Brain microvascular endothelial cell (primary cell): ENCODE measurements around the gene ZC3H6.

Source experiments
- DNase-seq: peaks from one replicate; pipeline ENCODE4 v3.0.0-alpha.2; 2020
- H3K27ac ChIP-seq: fragments of 250-450 bp; sonication (Bioruptor Pico); 2 replicates; pipeline ENCODE4 v1.5.1; 2020; ENCODE audit warnings: mild to moderate bottlenecking, moderate library complexity
- H3K27me3 ChIP-seq: fragments of 250-450 bp; sonication (Bioruptor Pico); replicated peaks from 2 replicates; pipeline ENCODE4 v1.5.1; 2020; ENCODE audit warnings: mild to moderate bottlenecking
- H3K36me3 ChIP-seq: fragments of 250-450 bp; sonication (Bioruptor Pico); replicated peaks from 2 replicates; pipeline ENCODE4 v1.5.1; 2020; ENCODE audit warnings: mild to moderate bottlenecking
- H3K4me3 ChIP-seq: 2 replicates; pipeline ENCODE4 v1.5.1; 2011; ENCODE audit warnings: low read depth, mild to moderate bottlenecking, control low read depth, low read length, moderate library complexity
- CTCF ChIP-seq: IDR thresholded peaks from 2 replicates; pipeline ENCODE4 v1.5.1; 2011; ENCODE audit warnings: low read depth, mild to moderate bottlenecking, moderate library complexity, low read length, control low read depth, inconsistent platforms; ENCODE audit errors: missing control alignments
- in situ Hi-C: cut with HindIII; loops from 2 replicates; pipeline ENCODE4 v1.10.0; 2017; ENCODE audit warnings: low sequenced_read_pairs, low pct_ligation_motif_present

Gene ZC3H6

DNA sequence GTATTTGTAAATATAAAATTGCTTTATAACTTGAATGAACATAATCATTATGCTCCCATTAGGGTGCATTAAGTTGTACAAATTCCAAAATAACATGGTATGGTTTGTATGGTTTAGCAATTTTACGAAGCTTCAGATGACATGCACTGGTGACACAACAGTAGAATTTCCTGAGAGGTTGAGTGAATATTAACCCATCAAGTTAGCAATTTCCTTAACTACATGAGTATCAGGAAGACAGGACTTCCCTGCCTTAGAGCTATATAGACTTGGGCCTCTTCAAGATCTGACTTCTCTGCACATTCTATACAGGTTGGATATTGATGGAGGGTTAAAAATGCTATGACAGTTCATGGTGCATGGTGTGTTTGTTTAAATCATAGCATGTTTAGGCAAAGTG is 60.2 kb downstream of the ZC3H6 start:
- in situ Hi-C loops: no loop called here
- Histone ChIP-seq H3K27me3 (no peaks in the 10 kb centered on the region), H3K4me3 (no peak overlapping the region), H3K36me3 (no peaks in the 10 kb centered on the region), H3K27ac (no peak overlapping the region)
- no peak for DNase-seq
- no peak for TF ChIP-seq CTCF

GRCh38 chr2:112339986-112340385 is 64.6 kb downstream of the ZC3H6 start:
- TF ChIP-seq CTCF: no peak
- in situ Hi-C loops: no loop called here
- Histone ChIP-seq H3K27me3 (no peaks in the 10 kb centered on the region), H3K4me3 (no peak overlapping the region), H3K27ac (no peak overlapping the region), H3K36me3 (no peaks in the 10 kb centered on the region)
- no peak for DNase-seq

- H3K4me3 ChIP-seq: no peak overlapping the region
- in situ Hi-C loops: no loop called here
- no peaks in the 10 kb centered on the region for H3K36me3 ChIP-seq
- TF ChIP-seq CTCF: no peak
- no peak overlapping the region for H3K27ac ChIP-seq
- H3K27me3 ChIP-seq: no peaks in the 10 kb centered on the region
- DNase-seq: no peak
These were observed 65.3 kb downstream of the ZC3H6 start for GRCh38 chr2:112340475-112341267.

GRCh38 chr2:112342067-112342550 is 66.7 kb downstream of the ZC3H6 start:
- no peak for TF ChIP-seq CTCF

DNA sequence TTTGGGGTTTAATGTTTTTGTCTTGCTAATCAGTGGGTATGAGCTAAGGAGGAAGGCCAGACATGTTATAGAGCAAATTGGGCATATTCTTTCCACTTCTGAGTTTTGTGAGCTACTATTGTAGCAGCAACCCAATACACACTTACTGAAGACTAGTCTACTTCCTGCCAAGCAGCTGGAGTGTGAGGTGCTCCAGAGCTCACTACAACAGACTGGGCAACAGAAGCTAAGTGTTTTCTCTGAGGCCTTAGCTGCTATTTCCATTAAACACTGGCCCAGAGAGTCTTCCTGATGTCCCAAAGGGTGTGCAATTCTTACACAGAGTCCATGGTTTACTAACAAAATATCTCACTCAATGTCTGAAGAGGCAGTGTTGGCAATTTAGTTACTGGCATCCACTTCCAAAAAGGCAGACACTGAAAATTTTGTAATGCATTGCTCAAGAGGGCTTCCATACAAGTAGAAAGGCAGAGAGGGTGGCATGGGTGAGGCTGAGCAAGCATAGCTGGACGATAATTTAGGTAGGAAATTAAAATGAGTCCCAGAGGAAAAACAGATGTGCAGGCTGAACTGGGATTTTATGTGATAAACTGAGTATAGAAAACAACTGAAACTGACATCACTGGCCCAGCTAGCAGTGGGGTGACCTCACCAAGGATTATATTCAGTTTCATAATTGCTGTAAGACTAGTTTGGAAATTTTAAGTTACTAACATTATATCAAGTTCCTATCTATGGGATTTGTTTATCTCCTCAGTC is 68.6 kb downstream of the ZC3H6 start:
- Histone ChIP-seq H3K36me3 (no peaks in the 10 kb centered on the region), H3K27me3 (no peaks in the 10 kb centered on the region), H3K27ac (no peak overlapping the region), H3K4me3 (no peak overlapping the region)
- no peak for DNase-seq
- TF ChIP-seq CTCF: no peak
- in situ Hi-C loops: no loop called here

More at GRCh38 chr2:112342067-112342550, 66.7 kb downstream of the ZC3H6 start:
- Histone ChIP-seq H3K27me3 (no peaks in the 10 kb centered on the region), H3K27ac (no peak overlapping the region), H3K36me3 (no peaks in the 10 kb centered on the region), H3K4me3 (no peak overlapping the region)
- DNase-seq: no peak
- in situ Hi-C loops: no loop called here
